Heart right ventricle (tissue), 16 donors: ENCODE data around the gene HORMAD2. TPM values are rescaled to one million over a fixed set of nuclear protein-coding genes. Genes with fewer than 3 reads are reported as not detected.

Experiments
- ATAC-seq, 8 donors: fragments of 200-7000 bp; cut with Tn5 transposase; one replicate each; pipeline ENCODE4 v1.9.1; 2020; ENCODE audit warnings: mild to moderate bottlenecking in 8 of 8, moderate library complexity in 8 of 8, moderate number of reproducible peaks in 1 of 8
- DNase-seq, 2 donors: peaks; one replicate each; pipeline ENCODE4 v3.0.0-alpha.2; 2020
- H3K27ac ChIP-seq, 10 donors: fragments of 200-600 bp; sonication (generic) in 2 of 10; one replicate each; pipeline versions ENCODE4 v1.5.0 to v1.8.0; 2020 to 2022; ENCODE audit warnings: mild to moderate bottlenecking in 3 of 10
- H3K27me3 ChIP-seq, 7 donors: fragments of 200-600 bp; one replicate each; pipeline ENCODE4 v1.8.0; 2021 to 2022; ENCODE audit warnings: mild to moderate bottlenecking in 2 of 7
- H3K36me3 ChIP-seq, 9 donors: fragments of 200-600 bp; sonication (generic) in 1 of 9; one replicate each; pipeline versions ENCODE4 v1.5.0 to v1.8.0; 2020 to 2022; ENCODE audit warnings: mild to moderate bottlenecking in 2 of 9
- H3K4me1 ChIP-seq, 9 donors: fragments of 200-600 bp; sonication (generic) in 1 of 9; one replicate each; pipeline versions ENCODE4 v1.5.0 to v1.8.0; 2020 to 2022; ENCODE audit warnings: mild to moderate bottlenecking in 4 of 9
- H3K4me3 ChIP-seq, 10 donors: fragments of 200-600 bp; sonication (generic) in 2 of 10; one replicate each; pipeline versions ENCODE4 v1.5.0 to v1.8.0; 2020 to 2022; ENCODE audit warnings: mild to moderate bottlenecking in 7 of 10, moderate library complexity in 2 of 10
- H3K9me3 ChIP-seq, 11 donors: fragments of 200-600 bp in 10 of 11; sonication (generic) in 2 of 11; one replicate each; pipeline versions ENCODE4 v1.5.0 to v1.8.0; 2013 to 2022; ENCODE audit warnings: mild to moderate bottlenecking in 2 of 11, control low read depth in 1 of 11, moderate library complexity in 1 of 11
- WGBS, 2 donors: extraction: QIAGEN DNeasy Blood & Tissue Kit; methylation state at CpG; one replicate each; pipeline ENCODE4 v1.1.7; 2013; ENCODE audit warnings: inconsistent platforms in 1 of 2; 5-methylcytosine and 5-hydroxymethylcytosine counted together
- intact Hi-C, 10 donors: fragments of 100-400 bp; cut with DNase I; formaldehyde crosslinking; loops; one replicate each; pipeline versions ENCODE4 v1.11.1 to v1.14.2; 2022
- polyA plus RNA-seq, 2 donors: library from polyadenylated mRNA; stranded (reverse); fragments of 200-250 nt; gene quantifications; one replicate each; pipeline ENCODE4 v1.2.3, GENCODE V29; 2013
- total RNA-seq, 10 donors: library from RNA; stranded (reverse); fragmentation: NEBNext Ultra II Directional in 3 of 10; extraction: Animal tissue kit (Norgen Biotek cat#: 25700) in 3 of 10; gene quantifications; one replicate each; pipeline versions ENCODE4 v1.2.1 to v1.2.4, GENCODE V29; 2021 to 2023
- TF ChIP-seq, protein P1 (sequence below), 9 donors: fragments of 200-600 bp; sonication (generic) in 2 of 9; IDR thresholded peaks; one replicate each; pipeline versions ENCODE4 v1.5.0 to v1.8.0; 2021 to 2022; ENCODE audit warnings: antibody characterized with exemption in 9 of 9, mild to moderate bottlenecking in 5 of 9, moderate library complexity in 1 of 9
- donor health status: Arrhythmogenic right ventricular cardiomyopathy.
- donor health status: ischemic (EF 13 %, LVEDD 7.1; RV severe dilation, severe dysfunction).
- donor health status: healthy with polysubstance abuse.
- donor health status: DM: no; HTN: yes; CAD: no.
- donor health status: DM: no; HTN: no; CAD: no.
- donor health status: ischemic (EF 25% LVEDD 6.9; RV normal size, moderate dysfunction).
- donor health status: ischemic (EF 25% LVEDD 5.7; RV mildly dilated, moderate dysfunction).
- donor health status: healthy.
- donor health status: DM: yes; HTN: yes; CAD: no.
- donor health status: Ischemic cardiomyopathy.
- donor health status: ischemic (EF 35%, LVEDD 5.7; RV mildly dilated, moderate dysfunction).
- donor health status: nonischemic (EF 11% LVEDD 7.7; RV severe dilation, severe dysfunction).
- donor health status: DM: yes; HTN: yes; CAD: no.
- donor health status: PGD.
- donor health status: ischemic (EF 29% LVEDD 5.4; RV normal size, mild dysfunction).
- donor health status: nonischemic (EF 23%, LVEDD 6.1; RV moderate dilation, normal function).

HORMAD2 gene
- total and polyA plus RNA-seq, 12 donors = not detected

DNA sequence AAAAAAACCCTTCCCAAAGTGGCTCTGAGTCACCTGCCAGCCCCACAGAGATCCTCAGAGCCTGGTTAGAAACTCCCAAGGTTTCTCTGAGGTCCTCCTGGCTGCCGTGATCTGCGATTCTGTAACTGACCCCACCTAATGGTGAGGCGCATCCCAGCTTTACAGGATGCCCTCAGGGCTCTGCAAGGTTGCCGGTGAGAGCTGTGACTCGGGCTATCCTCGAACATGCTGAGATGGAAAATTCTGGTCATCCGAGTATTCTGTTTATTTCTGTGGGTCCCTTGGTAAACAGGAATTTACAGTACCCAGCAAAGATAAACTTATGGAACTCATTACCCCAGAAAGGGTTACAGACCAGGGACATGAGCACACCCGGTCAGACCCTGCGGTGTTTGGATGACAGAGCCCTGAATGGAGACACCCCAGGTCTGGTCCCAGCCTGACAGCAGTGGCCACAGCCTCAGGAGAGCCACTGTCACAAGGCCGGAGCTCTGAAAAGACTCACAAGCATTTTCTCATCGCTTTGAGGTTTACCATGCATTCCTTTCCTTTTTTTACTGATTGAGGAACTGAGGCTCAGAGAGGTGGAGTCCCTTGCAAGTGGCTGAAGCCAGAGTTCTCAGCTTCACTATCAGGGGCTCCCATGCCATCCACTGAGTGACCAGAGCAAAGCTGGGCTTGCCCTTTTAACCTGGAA, 144.0 kb downstream of the HORMAD2 start:
- TF ChIP-seq, protein P1, sequence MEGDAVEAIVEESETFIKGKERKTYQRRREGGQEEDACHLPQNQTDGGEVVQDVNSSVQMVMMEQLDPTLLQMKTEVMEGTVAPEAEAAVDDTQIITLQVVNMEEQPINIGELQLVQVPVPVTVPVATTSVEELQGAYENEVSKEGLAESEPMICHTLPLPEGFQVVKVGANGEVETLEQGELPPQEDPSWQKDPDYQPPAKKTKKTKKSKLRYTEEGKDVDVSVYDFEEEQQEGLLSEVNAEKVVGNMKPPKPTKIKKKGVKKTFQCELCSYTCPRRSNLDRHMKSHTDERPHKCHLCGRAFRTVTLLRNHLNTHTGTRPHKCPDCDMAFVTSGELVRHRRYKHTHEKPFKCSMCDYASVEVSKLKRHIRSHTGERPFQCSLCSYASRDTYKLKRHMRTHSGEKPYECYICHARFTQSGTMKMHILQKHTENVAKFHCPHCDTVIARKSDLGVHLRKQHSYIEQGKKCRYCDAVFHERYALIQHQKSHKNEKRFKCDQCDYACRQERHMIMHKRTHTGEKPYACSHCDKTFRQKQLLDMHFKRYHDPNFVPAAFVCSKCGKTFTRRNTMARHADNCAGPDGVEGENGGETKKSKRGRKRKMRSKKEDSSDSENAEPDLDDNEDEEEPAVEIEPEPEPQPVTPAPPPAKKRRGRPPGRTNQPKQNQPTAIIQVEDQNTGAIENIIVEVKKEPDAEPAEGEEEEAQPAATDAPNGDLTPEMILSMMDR (IDR thresholded peaks at IDR 0.05) = no peak
- peak overlapping the region in 1 of 10 donors; percentile 3 for H3K27ac ChIP-seq
- no peaks in the 10 kb centered on the region for H3K9me3 ChIP-seq
- intact Hi-C loops = no loop called here
- H3K4me1 ChIP-seq = peaks cover 0 to 32% (median 0%) of the 10 kb centered on the region in 9 donors
- ATAC-seq (no peak), DNase-seq (no peak)
- H3K36me3 ChIP-seq = no peaks in the 10 kb centered on the region
- WGBS, 2 donors = 52 to 58% methylated on average over 11 of the region's 11 CpGs
- no peak overlapping the region for H3K4me3 ChIP-seq
- peaks cover 0 to 96% (median 63%) of the 10 kb centered on the region in 7 donors for H3K27me3 ChIP-seq

DNA sequence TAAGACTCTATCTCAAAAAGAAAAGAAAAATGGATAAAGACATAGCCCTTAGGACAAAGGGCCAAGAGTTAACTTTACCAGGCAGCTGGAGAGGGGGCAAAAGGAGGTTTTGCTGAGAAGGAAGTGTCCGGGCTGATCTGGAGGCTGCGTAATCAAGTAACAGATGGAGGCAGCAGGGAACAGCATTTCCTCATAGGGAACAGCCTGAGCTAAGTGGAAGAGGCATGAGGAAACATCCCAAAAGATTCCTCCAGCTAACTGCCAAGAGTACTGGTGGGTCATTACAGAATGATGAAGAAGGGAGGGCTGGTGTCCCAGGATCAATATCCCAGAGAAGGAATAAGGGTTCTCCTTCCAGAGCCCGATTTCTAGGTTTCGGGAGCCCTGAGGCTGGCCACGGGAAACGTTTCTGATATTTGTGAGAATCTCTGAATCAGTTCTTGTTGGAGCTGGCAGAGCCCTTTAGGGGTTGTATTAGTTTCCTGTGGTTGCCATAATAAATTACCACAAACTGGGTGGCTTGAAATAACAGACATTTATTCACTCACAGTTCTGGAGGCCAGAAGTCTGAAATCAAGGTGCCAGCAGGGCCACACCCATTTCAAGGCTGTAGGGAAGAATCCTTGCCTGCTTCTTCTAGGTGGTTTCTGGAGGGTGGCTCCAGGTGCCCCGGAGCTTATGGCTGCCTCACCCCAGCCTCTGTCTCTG, 145.1 kb downstream of the HORMAD2 start:
- Histone ChIP-seq H3K9me3 (no peaks in the 10 kb centered on the region), H3K27ac (no peak overlapping the region), H3K4me1 (peaks cover 0 to 32% (median 0%) of the 10 kb centered on the region in 9 donors), H3K4me3 (no peak overlapping the region), H3K36me3 (no peaks in the 10 kb centered on the region), H3K27me3 (peaks cover 0 to 95% (median 63%) of the 10 kb centered on the region in 7 donors)
- intact Hi-C loops = no loop called here
- ATAC-seq (no peak), DNase-seq (no peak)
- 93 to 94% methylated on average over 7 of the region's 7 CpGs for WGBS, 2 donors
- TF ChIP-seq, protein P1 (IDR thresholded peaks at IDR 0.05) = no peak

DNA sequence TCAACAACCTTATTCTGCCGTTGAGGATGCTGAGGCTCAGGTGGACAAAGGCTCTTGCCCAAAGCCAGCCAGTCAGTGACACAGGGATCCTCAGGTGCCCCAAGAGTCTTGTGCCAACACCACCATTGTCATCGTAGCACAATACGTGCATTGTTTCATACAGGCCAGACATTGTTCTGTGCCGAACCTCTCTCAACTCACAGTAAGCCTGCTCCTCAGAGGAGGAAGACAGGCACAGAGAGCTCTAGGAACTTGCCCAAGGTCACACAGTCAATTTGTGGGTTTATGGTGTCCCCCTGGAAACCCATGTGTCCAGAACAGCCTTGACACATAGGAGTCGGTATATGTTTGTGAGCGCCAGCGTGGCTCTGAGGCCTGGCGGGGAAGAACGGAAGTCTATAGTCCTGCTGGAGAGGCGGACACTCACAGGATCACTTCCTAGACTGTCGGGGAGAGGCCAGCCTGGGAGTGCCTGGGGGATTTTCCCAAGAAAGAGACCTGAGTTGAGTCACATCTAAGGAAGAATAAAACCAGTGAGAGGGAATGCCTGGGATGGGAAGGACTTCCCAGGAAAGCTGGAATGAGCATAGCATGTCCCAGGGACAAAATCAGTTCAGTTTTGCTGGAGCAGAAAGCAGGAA, 146.0 kb downstream of the HORMAD2 start:
- Histone ChIP-seq H3K27ac (no peak overlapping the region), H3K9me3 (no peaks in the 10 kb centered on the region), H3K4me3 (no peak overlapping the region), H3K27me3 (peaks cover 0 to 91% (median 66%) of the 10 kb centered on the region in 7 donors), H3K36me3 (no peaks in the 10 kb centered on the region), H3K4me1 (peaks cover 0 to 24% (median 0%) of the 10 kb centered on the region in 9 donors)
- intact Hi-C loops = no loop called here
- TF ChIP-seq, protein P1 (IDR thresholded peaks at IDR 0.05) = no peak
- ATAC-seq = no peak
- no peak for DNase-seq
- WGBS, 2 donors = 78 to 82% methylated on average over 11 of the region's 11 CpGs

Other genes with a start within 250 kb of the HORMAD2 start
- gene ASCC2, start 242.2 kb upstream of the HORMAD2 start, total RNA-seq = 10 to 100 TPM; 26.6 to 42.1 (median 33.1) TPM
- gene ASCC2, start 242.2 kb upstream of the HORMAD2 start, polyA plus RNA-seq = 10 to 100 TPM; 47.4 to 87.0 TPM
- 10 to 100 TPM; 26.1 to 42.9 (median 36.5) TPM for gene MTMR3, start 197.3 kb upstream of the HORMAD2 start, total RNA-seq
- gene MTMR3, start 197.3 kb upstream of the HORMAD2 start, polyA plus RNA-seq = 10 to 100 TPM in 1 of 2 donors, 1 to 10 TPM in 1; 9.8 to 14.1 TPM
- gene LIF, start 166.3 kb downstream of the HORMAD2 start, total RNA-seq = 1 to 10 TPM in 3 of 10 donors, under 1 TPM in 7; 0.17 to 8.8 (median 0.55) TPM
- under 1 TPM; 0.45 to 0.51 TPM for gene LIF, start 166.3 kb downstream of the HORMAD2 start, polyA plus RNA-seq
- 1 to 10 TPM in 1 of 10 donors, under 1 TPM in 7, not detected in 2; 0.20 to 2.8 (median 0.44) TPM for gene OSM, start 186.4 kb downstream of the HORMAD2 start, total RNA-seq
- under 1 TPM in 1 of 2 donors, not detected in 1; 0.22 TPM for gene OSM, start 186.4 kb downstream of the HORMAD2 start, polyA plus RNA-seq
- gene CASTOR1, start 209.0 kb downstream of the HORMAD2 start, total RNA-seq = 1 to 10 TPM; 2.8 to 7.9 (median 5.4) TPM
- gene CASTOR1, start 209.0 kb downstream of the HORMAD2 start, polyA plus RNA-seq = 10 to 100 TPM; 13.9 to 14.7 TPM
- gene TBC1D10A, start 246.5 kb downstream of the HORMAD2 start, total RNA-seq = 1 to 10 TPM; 3.2 to 7.5 (median 5.6) TPM
- gene TBC1D10A, start 246.5 kb downstream of the HORMAD2 start, polyA plus RNA-seq = 1 to 10 TPM; 6.9 to 9.5 TPM